HFF-Myc (cell line): ENCODE measurements around the gene FNDC1.
"Not testable (repeated sequence)": the region's sequence is repeated elsewhere in the genome, so short reads cannot be mapped to it uniquely, and the experiment has no call there.

Experiments
- DNase-seq: peaks from one replicate; pipeline ENCODE4 v3.0.0-alpha.2; 2011; ENCODE audit warnings: low read depth; ENCODE audit errors: extremely low read depth
- H3K4me3 ChIP-seq: replicated peaks from 2 replicates; pipeline ENCODE4 v1.5.1; 2011; ENCODE audit warnings: low read depth, mild to moderate bottlenecking, control low read depth, low read length
- CTCF ChIP-seq: IDR thresholded peaks from 2 replicates; pipeline ENCODE4 v1.5.1; 2012; ENCODE audit warnings: mild to moderate bottlenecking, low read depth, low read length, control low read depth; ENCODE audit errors: missing control alignments

Gene FNDC1

GRCh38 chr6:159278626-159279025 is 109.4 kb downstream of the FNDC1 start:
- DNase-seq, result no peak
- H3K4me3 ChIP-seq, result no peak overlapping the region
- no peak for TF ChIP-seq CTCF

- no peak overlapping the region for H3K4me3 ChIP-seq
- DNase-seq, result peak; percentile 59
- TF ChIP-seq CTCF, result no peak
Measured at GRCh38 chr6:159279790-159280277, 110.6 kb downstream of the FNDC1 start.

- no peak for TF ChIP-seq CTCF
- no peak overlapping the region for H3K4me3 ChIP-seq
- DNase-seq, result peak; percentile 21
Measured at GRCh38 chr6:159282421-159282820, 113.2 kb downstream of the FNDC1 start.

- DNase-seq, H3K4me3 ChIP-seq: not testable (repeated sequence)
Measured at GRCh38 chr6:159284661-159285060, 115.5 kb downstream of the FNDC1 start.

GRCh38 chr6:159298840-159299239 is 129.6 kb downstream of the FNDC1 start:
- no peak overlapping the region for H3K4me3 ChIP-seq
- no peak for TF ChIP-seq CTCF
- no peak for DNase-seq

GRCh38 chr6:159299566-159299965 is 130.4 kb downstream of the FNDC1 start:
- H3K4me3 ChIP-seq, result no peak overlapping the region
- no peak for DNase-seq

GRCh38 chr6:159301277-159301676 is 132.1 kb downstream of the FNDC1 start:
- no peak overlapping the region for H3K4me3 ChIP-seq

More at GRCh38 chr6:159299566-159299965, 130.4 kb downstream of the FNDC1 start:
- TF ChIP-seq CTCF, result no peak

More at GRCh38 chr6:159301277-159301676, 132.1 kb downstream of the FNDC1 start:
- no peak for TF ChIP-seq CTCF
- DNase-seq, result no peak
